Fibroblast of lung (primary cell): ENCODE measurements around the gene SCRN2. TPM values are rescaled to one million over a fixed set of nuclear protein-coding genes. Genes with fewer than 3 reads are reported as not detected.

ENCODE experiments used
- DNase-seq, 2 donors: peaks; one replicate each; pipeline versions ENCODE4 v3.0.0 to v3.0.0-alpha.2; 2010; ENCODE audit warnings: low read depth in 2 of 2
- H2AFZ ChIP-seq: 2 replicates; pipeline ENCODE4 v1.5.1; 2012; ENCODE audit warnings: low read length, control low read depth, inconsistent platforms
- H3K27ac ChIP-seq: 2 replicates; pipeline ENCODE4 v1.5.1; 2011; ENCODE audit warnings: low read length, control low read depth; ENCODE audit not compliant: insufficient read depth
- H3K27me3 ChIP-seq: 2 replicates; pipeline ENCODE4 v1.5.1; 2011; ENCODE audit warnings: mild to moderate bottlenecking, low read length; ENCODE audit not compliant: control insufficient read depth, insufficient read depth
- H3K36me3 ChIP-seq: 2 replicates; pipeline ENCODE4 v1.5.1; 2011; ENCODE audit warnings: low read length; ENCODE audit not compliant: control insufficient read depth, insufficient read depth
- H3K4me1 ChIP-seq: 2 replicates; pipeline ENCODE4 v1.5.1; 2011; ENCODE audit warnings: low read length; ENCODE audit not compliant: control insufficient read depth, insufficient read depth; ENCODE audit errors: extremely low read depth
- H3K4me2 ChIP-seq: 2 replicates; pipeline ENCODE4 v1.5.1; 2011; ENCODE audit warnings: low read length, control low read depth; ENCODE audit not compliant: insufficient read depth; ENCODE audit errors: extremely low read depth
- H3K4me3 ChIP-seq, 4 experiments: fragments of 200-600 bp in 1 of 4; sonication (generic) in 1 of 4; replicated peaks in 1 of 4; 2 replicates each; pipeline ENCODE4 v1.5.1; 2011 to 2016; ENCODE audit warnings: low read length in 4 of 4, low read depth in 3 of 4, mild to moderate bottlenecking in 3 of 4, control low read depth in 2 of 4, inconsistent platforms in 1 of 4, mixed read lengths in 1 of 4; ENCODE audit not compliant: insufficient read depth in 1 of 4; ENCODE audit errors: control extremely low read depth in 1 of 4
- H3K79me2 ChIP-seq: 2 replicates; pipeline ENCODE4 v1.5.1; 2012; ENCODE audit warnings: mild to moderate bottlenecking, low read length, inconsistent platforms; ENCODE audit not compliant: control insufficient read depth, insufficient read depth
- H3K9ac ChIP-seq: 2 replicates; pipeline ENCODE4 v1.5.1; 2011; ENCODE audit warnings: mild to moderate bottlenecking, low read length, control low read depth; ENCODE audit not compliant: insufficient read depth
- H3K9me3 ChIP-seq: 2 replicates; pipeline ENCODE4 v1.5.1; 2012; ENCODE audit warnings: low read depth, low read length; ENCODE audit not compliant: control insufficient read depth, insufficient read depth
- H4K20me1 ChIP-seq: 2 replicates; pipeline ENCODE4 v1.5.1; 2011; ENCODE audit warnings: low read length; ENCODE audit not compliant: control insufficient read depth, insufficient read depth; ENCODE audit errors: extremely low read depth
- CTCF ChIP-seq, 2 donors: IDR thresholded peaks in 1 of 2; conservative IDR thresholded peaks in 1 of 2; 1 replicate in 1 of 2; 2 replicates in 1 of 2; pipeline ENCODE4 v1.5.1; 2011 to 2012; ENCODE audit warnings: low read length in 2 of 2, control low read depth in 1 of 2, inconsistent platforms in 1 of 2, low read depth in 1 of 2, mild to moderate bottlenecking in 1 of 2
- EZH2 ChIP-seq: IDR thresholded peaks from 2 replicates; pipeline ENCODE4 v1.5.1; 2012; ENCODE audit warnings: low read length, control low read depth, mild to moderate bottlenecking; ENCODE audit errors: missing control alignments
- polyA minus RNA-seq: library from RNA; depleted of rRNA, polyadenylated mRNA; stranded (reverse); fragments of >200 nt; gene quantifications from 2 replicates; pipeline ENCODE4 v1.2.3, GENCODE V29; 2011; ENCODE audit warnings: low replicate concordance
- polyA plus RNA-seq, 2 donors: library from polyadenylated mRNA; depleted of rRNA in 1 of 2; stranded (reverse) in 1 of 2; unstranded in 1 of 2; fragments of >200 nt; gene quantifications; 2 replicates each; pipeline ENCODE4 v1.2.1, GENCODE V29; 2011 to 2012; ENCODE audit warnings: missing spikeins in 1 of 2
- total RNA-seq: library from RNA; depleted of rRNA; stranded (reverse); fragments of >200 nt; gene quantifications from 2 replicates; pipeline ENCODE4 v1.2.1, GENCODE V29; 2014

Gene SCRN2
- total RNA-seq = 22.3 and 40.8 TPM in 2 replicates
- polyA plus RNA-seq = 10.2 and 10.6 TPM in 2 replicates
- polyA plus RNA-seq (2012) = 12.8 and 15.5 TPM in 2 replicates
- 23.8 and 24.3 TPM in 2 replicates for polyA minus RNA-seq

GRCh38 chr17:47840742-47841487 is at the start of gene SCRN2:
TSS of gene SCRN2 (minus strand) at chr17:47841273. CDS start at chr17:47840843, 430 bp downstream.
- H4K20me1 ChIP-seq = no peaks in the 10 kb centered on the region
- H3K27me3 ChIP-seq = peaks cover 13% of the 10 kb centered on the region
- peak within 1 kb of the TSS; percentile 97 for H2AFZ ChIP-seq
- no peaks in the 10 kb centered on the region for H3K9me3 ChIP-seq
- H3K79me2 ChIP-seq = no peaks in the 10 kb centered on the region
- DNase-seq = peak; percentile 66 to 81
- peak within 1 kb of the TSS; percentile 79 to 92 (median 90) for H3K4me3 ChIP-seq
- H3K4me1 ChIP-seq = peaks cover 7% of the 10 kb centered on the region
- no peak for TF ChIP-seq EZH2
- TF ChIP-seq CTCF (conservative IDR thresholded peaks at IDR 0.05 in 1 of 2, IDR thresholded peaks at IDR 0.05 in 1 of 2; ENCODE audit: low read depth in 1 of 2, low read length in 2 of 2) = peak; percentile 87 to 96
- H3K27ac ChIP-seq = peak within 1 kb of the TSS; percentile 61
- no peaks in the 10 kb centered on the region for H3K36me3 ChIP-seq
- peak within 1 kb of the TSS; percentile 96 for H3K4me2 ChIP-seq
- peak within 1 kb of the TSS; percentile 67 for H3K9ac ChIP-seq

- peaks cover 4% of the 10 kb centered on the region for H3K4me1 ChIP-seq
- peak; percentile 67 to 81 for DNase-seq
- H3K79me2 ChIP-seq = no peaks in the 10 kb centered on the region
- H3K4me3 ChIP-seq = no peak overlapping the region
- no peaks in the 10 kb centered on the region for H4K20me1 ChIP-seq
- H3K27ac ChIP-seq = no peak overlapping the region
- no peaks in the 10 kb centered on the region for H3K9me3 ChIP-seq
- TF ChIP-seq EZH2 = no peak
- peak; percentile 86 to 91 for TF ChIP-seq CTCF (conservative IDR thresholded peaks at IDR 0.05 in 1 of 2, IDR thresholded peaks at IDR 0.05 in 1 of 2; ENCODE audit: low read depth in 1 of 2, low read length in 2 of 2)
- no peaks in the 10 kb centered on the region for H3K36me3 ChIP-seq
- H3K9ac ChIP-seq = no peak overlapping the region
- no peaks in the 10 kb centered on the region for H3K27me3 ChIP-seq
- no peak overlapping the region for H3K4me2 ChIP-seq
- no peak overlapping the region for H2AFZ ChIP-seq
Observed at GRCh38 chr17:47889734-47890529, 48.9 kb upstream of the SCRN2 start.

GRCh38 chr17:47888293-47888692 is 47.2 kb upstream of the SCRN2 start:
- no peak for TF ChIP-seq CTCF (conservative IDR thresholded peaks at IDR 0.05 in 1 of 2, IDR thresholded peaks at IDR 0.05 in 1 of 2; ENCODE audit: low read depth in 1 of 2, low read length in 2 of 2)
- TF ChIP-seq EZH2 = no peak
- DNase-seq = no peak

More at GRCh38 chr17:47888293-47888692, 47.2 kb upstream of the SCRN2 start:
- Histone ChIP-seq H3K9ac (no peak overlapping the region), H3K4me2 (no peak overlapping the region), H3K4me3 (no peak overlapping the region), H3K27me3 (no peaks in the 10 kb centered on the region), H3K27ac (no peak overlapping the region), H3K36me3 (no peaks in the 10 kb centered on the region), H3K79me2 (no peaks in the 10 kb centered on the region), H3K9me3 (no peaks in the 10 kb centered on the region), H3K4me1 (no peaks in the 10 kb centered on the region), H4K20me1 (no peaks in the 10 kb centered on the region), H2AFZ (no peak overlapping the region)
